HG02870 (cell line): ENCODE data around the gene PCDHGA7.
"Not testable (repeated sequence)": the region's sequence is repeated elsewhere in the genome, so short reads cannot be mapped to it uniquely, and the experiment has no call there.

Experiments
- ATAC-seq: cut with Tn5 transposase; IDR thresholded peaks from one replicate; pipeline ENCODE4 v1.9.1; 2021; ENCODE audit warnings: mild to moderate bottlenecking, moderate library complexity; ENCODE audit not compliant: unreplicated experiment

Gene PCDHGA7

GRCh38 chr5:141397756-141398551, 15.4 kb downstream of the PCDHGA7 start, which contains the start of gene PCDHGB5:
Gene PCDHGB5 (plus strand): TSS chr5:141397947. CDS start chr5:141398128, 181 bp downstream.
- ATAC-seq, result peak; percentile 84

GRCh38 chr5:141398608-141399007, 16.1 kb downstream of the PCDHGA7 start:
- no peak for ATAC-seq

- no peak for ATAC-seq
These were observed 17.2 kb downstream of the PCDHGA7 start for GRCh38 chr5:141399555-141400258.

- ATAC-seq, result no peak
These were observed 20.2 kb downstream of the PCDHGA7 start, which contains the start of gene PCDHGA9 for GRCh38 chr5:141402553-141403243. Gene PCDHGA9 (plus strand): TSS chr5:141402778. CDS start chr5:141402953, 175 bp downstream.

GRCh38 chr5:141403387-141403786, 20.8 kb downstream of the PCDHGA7 start:
- no peak for ATAC-seq

- peak; percentile 69 for ATAC-seq
These were observed 25.4 kb downstream of the PCDHGA7 start, which contains the start of gene PCDHGB6 for GRCh38 chr5:141407790-141408505. Gene PCDHGB6 (plus strand): TSS chr5:141408021. CDS start chr5:141408203, 182 bp downstream.

- ATAC-seq, result no peak
These were observed 27.2 kb downstream of the PCDHGA7 start for GRCh38 chr5:141409598-141410306.

- ATAC-seq, result no peak
These were observed 29.0 kb downstream of the PCDHGA7 start for GRCh38 chr5:141411575-141411974.

- peak; percentile 82 for ATAC-seq
These were observed 30.5 kb downstream of the PCDHGA7 start, which contains the start of gene PCDHGA10 for GRCh38 chr5:141412854-141413539. Gene PCDHGA10 (plus strand): TSS chr5:141412987. CDS start chr5:141413176, 189 bp downstream.

- no peak for ATAC-seq
These were observed 31.1 kb downstream of the PCDHGA7 start for GRCh38 chr5:141413540-141414069.

GRCh38 chr5:141414548-141415274, 32.2 kb downstream of the PCDHGA7 start:
- not testable (repeated sequence) for ATAC-seq

GRCh38 chr5:141415275-141415618, 32.7 kb downstream of the PCDHGA7 start:
- ATAC-seq, result not testable (repeated sequence)

- ATAC-seq, result peak; percentile 51
These were observed 35.1 kb downstream of the PCDHGA7 start, which contains the start of gene PCDHGB7 for GRCh38 chr5:141417494-141418172. Gene PCDHGB7 (plus strand): TSS chr5:141417677. CDS start chr5:141417860, 183 bp downstream.

GRCh38 chr5:141419074-141419880, 36.7 kb downstream of the PCDHGA7 start:
- ATAC-seq, result no peak

- peak; percentile 44 for ATAC-seq
These were observed 38.4 kb downstream of the PCDHGA7 start, which contains the start of gene PCDHGA11 for GRCh38 chr5:141420855-141421488. Gene PCDHGA11 (plus strand): TSS chr5:141421051. CDS start chr5:141421228, 177 bp downstream.

- ATAC-seq, result no peak
These were observed 38.9 kb downstream of the PCDHGA7 start for GRCh38 chr5:141421489-141421855.
